ENCODE results near the gene ERMARD. TPM values are rescaled to one million over a fixed set of nuclear protein-coding genes. Genes with fewer than 3 reads are reported as not detected.
A peak's percentile ranks its signal among the peaks of the same experiment; 100 is the strongest.

Gene ERMARD
- 32.5 TPM for total RNA-seq

- intact Hi-C loops (cut with DNase I), result no loop called here
- ATAC-seq (peak; percentile 99), DNase-seq (ENCODE audit: low spot score) (peak; percentile 95)
Observed at GRCh38 chr6:169751242-169752073, at the start of gene ERMARD, which contains the start of gene DYNLT2. TSS of gene ERMARD (plus strand) at chr6:169751622. CDS start at chr6:169751658, 36 bp downstream. TSS of gene DYNLT2 (minus strand) at chr6:169751572. CDS start at chr6:169751458, 114 bp downstream.

DNA sequence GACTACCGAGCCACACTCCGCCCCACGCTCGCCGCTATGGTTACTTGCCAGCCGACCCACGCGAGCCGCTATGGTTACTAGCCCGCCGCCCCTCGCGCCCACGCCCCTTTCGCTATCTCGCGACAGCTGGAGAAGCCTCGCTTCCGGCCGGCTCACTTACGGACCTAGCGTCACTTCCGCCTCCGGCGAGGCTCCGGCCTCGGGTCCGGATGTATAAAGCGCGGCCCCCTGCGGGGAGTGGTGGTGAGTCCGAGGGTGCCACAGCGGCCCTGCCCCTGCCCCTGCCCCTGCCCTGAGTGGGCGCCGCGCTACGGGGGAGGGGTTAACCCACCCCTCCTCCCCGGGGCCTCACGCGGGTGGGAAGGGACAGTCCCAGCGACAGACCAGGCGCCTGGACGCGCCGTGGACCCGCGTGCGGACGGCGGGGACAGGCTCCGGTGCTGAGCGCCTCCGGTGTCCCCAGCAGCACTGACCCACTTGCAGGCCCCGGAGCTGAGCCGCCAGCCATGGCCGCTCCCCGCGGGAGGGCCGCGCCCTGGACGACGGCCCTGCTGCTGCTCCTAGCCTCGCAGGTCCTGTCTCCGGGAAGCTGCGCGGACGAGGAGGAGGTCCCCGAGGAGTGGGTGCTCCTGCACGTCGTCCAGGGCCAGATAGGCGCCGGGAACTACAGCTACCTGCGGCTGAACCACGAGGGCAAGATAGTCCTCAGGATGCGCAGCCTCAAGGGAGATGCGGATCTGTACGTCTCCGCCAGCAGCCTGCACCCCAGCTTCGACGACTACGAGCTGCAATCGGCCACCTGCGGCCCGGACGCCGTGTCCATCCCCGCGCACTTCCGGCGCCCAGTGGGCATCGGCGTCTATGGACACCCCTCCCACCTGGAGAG lies 49.2 kb upstream of the ERMARD start, which contains the start of the genes C6orf120 and WDR27:
TSS of gene C6orf120 (plus strand) at position 173 of the 886 bp plus-strand sequence. CDS start at position 507, 334 bp downstream.
TSS of gene WDR27 (minus strand) at position 76 of the 886 bp plus-strand sequence. CDS start 13,024 bp downstream, outside the sequence.
- ATAC-seq, result peak; percentile 99
- intact Hi-C loops (cut with DNase I), result no loop called here
- peak; percentile 98 for DNase-seq (ENCODE audit: low spot score)

DNA sequence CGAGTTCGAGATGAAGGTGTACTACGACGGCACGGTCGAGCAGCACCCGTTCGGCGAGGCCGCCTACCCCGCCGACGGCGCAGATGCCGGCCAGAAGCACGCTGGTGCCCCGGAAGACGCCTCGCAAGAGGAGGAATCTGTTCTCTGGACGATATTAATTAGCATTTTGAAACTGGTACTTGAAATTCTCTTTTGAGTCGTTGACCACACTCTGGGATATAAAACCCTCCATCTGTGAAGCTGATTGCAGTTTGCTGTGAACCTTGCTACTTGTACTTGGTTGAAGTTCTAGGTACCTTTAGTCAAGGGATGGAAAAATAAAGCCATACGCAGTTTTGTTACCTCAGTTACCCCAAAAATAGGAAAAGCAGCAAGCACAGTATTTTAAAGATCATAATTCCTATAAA lies 48.6 kb upstream of the ERMARD start:
- DNase-seq (ENCODE audit: low spot score) (no peak), ATAC-seq (no peak)
- intact Hi-C loops (cut with DNase I), result no loop called here

DNA sequence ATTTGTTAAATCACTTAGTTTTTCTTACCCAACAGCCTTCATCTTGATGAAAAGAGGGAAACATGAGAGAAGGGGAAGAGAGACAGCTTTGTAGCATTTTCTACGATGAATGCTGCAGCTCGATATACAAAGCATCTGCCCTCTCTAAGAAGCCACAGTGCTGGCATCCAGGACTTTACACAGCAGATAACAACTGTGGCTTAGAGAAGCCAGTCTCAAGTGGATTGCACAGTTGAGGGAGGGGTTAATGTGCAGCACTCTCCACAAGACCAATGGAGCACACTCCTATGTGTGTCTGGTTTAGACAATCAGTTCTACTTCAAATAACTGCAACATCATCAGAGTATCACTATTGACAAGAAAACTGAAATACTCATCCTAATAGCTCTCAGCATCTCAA lies 43.6 kb upstream of the ERMARD start:
- DNase-seq (ENCODE audit: low spot score) (no peak), ATAC-seq (no peak)
- intact Hi-C loops (cut with DNase I), result no loop called here

DNA sequence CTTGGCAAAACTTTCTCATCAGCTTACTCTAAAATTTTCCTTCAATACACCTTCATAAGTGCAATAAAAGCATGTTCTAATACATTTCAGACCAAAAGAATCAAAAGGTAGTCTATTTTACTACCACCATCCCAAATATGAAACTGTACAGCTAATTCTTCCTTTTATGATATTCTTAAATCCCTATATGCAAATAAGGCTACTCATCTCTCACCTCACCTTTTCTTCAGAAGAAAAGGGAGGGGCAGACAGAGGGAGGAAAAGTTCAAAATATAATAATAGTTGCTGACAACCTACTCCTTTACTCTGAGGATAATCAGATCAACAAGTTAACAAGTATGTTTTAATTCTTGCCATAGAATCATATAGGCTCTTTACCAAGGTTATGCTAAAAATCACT lies 42.1 kb upstream of the ERMARD start:
- intact Hi-C loops (cut with DNase I), result no loop called here
- DNase-seq (ENCODE audit: low spot score) (no peak), ATAC-seq (no peak)

- DNase-seq (ENCODE audit: low spot score), result no peak
- intact Hi-C loops (cut with DNase I), result no loop called here
- no peak for ATAC-seq
Observed at GRCh38 chr6:169710009-169710408, 41.4 kb upstream of the ERMARD start.

DNA sequence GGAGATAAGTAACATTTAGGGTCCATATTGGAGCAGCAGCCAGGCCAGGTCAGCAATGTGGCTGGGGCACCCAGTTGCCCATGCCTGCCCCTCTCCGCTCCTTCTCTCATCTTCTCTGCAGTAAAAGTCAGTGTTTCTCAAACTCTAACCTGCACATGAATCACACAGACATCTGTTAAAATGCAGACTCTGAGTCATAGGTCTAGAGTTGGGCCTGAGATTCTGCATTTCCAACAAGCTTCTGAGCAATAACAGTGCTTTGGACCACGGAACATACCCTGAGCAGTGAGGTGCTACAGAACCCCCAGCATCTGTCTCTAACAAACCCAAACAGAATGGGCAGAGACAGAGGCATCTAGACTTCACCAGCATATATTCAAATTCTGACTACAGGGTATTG lies 37.2 kb upstream of the ERMARD start:
- ATAC-seq (no peak), DNase-seq (ENCODE audit: low spot score) (no peak)
- intact Hi-C loops (cut with DNase I), result no loop called here

DNA sequence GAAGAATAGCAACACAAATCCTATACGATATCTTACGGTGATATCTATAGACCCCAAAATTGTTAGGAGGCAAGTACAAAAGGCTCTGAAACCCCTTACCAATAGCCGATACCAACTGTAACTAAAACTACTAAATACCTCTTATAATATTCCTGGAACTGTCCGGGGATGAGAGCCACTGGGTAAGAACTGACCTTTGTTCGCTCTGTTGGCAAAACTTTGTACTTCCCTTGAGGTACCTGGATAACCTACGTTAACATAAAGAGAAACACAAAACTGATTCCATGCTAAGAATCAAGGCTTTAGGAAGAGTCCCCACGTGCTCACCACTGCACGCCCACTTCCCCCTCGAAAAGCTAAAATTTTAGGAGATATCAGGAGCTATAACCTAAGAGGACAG lies 36.8 kb upstream of the ERMARD start:
- intact Hi-C loops (cut with DNase I), result no loop called here
- DNase-seq (ENCODE audit: low spot score) (no peak), ATAC-seq (no peak)

- ATAC-seq (no peak), DNase-seq (ENCODE audit: low spot score) (no peak)
- intact Hi-C loops (cut with DNase I), result no loop called here
Observed at GRCh38 chr6:169719117-169719516, 32.3 kb upstream of the ERMARD start.

GRCh38 chr6:169720207-169720855 lies 31.1 kb upstream of the ERMARD start:
- DNase-seq (ENCODE audit: low spot score) (no peak), ATAC-seq (no peak)
- intact Hi-C loops (cut with DNase I), result no loop called here

- intact Hi-C loops (cut with DNase I), result no loop called here
- no peak for DNase-seq (ENCODE audit: low spot score)
- peak; percentile 72 for ATAC-seq
Observed at GRCh38 chr6:169722362-169723199, 28.8 kb upstream of the ERMARD start.

- intact Hi-C loops (cut with DNase I), result no loop called here
- DNase-seq (ENCODE audit: low spot score), result peak; percentile 86
Observed at GRCh38 chr6:169723200-169723909, 28.1 kb upstream of the ERMARD start.

GRCh38 chr6:169723991-169724493 lies 27.4 kb upstream of the ERMARD start:
- ATAC-seq (no peak), DNase-seq (ENCODE audit: low spot score) (peak; percentile 66)
- intact Hi-C loops (cut with DNase I), result no loop called here

More at GRCh38 chr6:169723200-169723909, 28.1 kb upstream of the ERMARD start:
- peak; percentile 69 for ATAC-seq

- intact Hi-C loops (cut with DNase I), result no loop called here
- DNase-seq (ENCODE audit: low spot score) (peak; percentile 75), ATAC-seq (peak; percentile 45)
Observed at GRCh38 chr6:169724494-169725124, 26.8 kb upstream of the ERMARD start, which contains the start of gene PHF10. TSS of gene PHF10 (minus strand) at chr6:169724500. CDS start at chr6:169723931, 569 bp downstream.

GRCh38 chr6:169725125-169726048 lies 26.0 kb upstream of the ERMARD start:
- DNase-seq (ENCODE audit: low spot score), result peak; percentile 78
- intact Hi-C loops (cut with DNase I), result no loop called here
- peak; percentile 81 for ATAC-seq

- ATAC-seq, result no peak
- intact Hi-C loops (cut with DNase I), result no loop called here
- no peak for DNase-seq (ENCODE audit: low spot score)
Observed at GRCh38 chr6:169726049-169726400, 25.4 kb upstream of the ERMARD start.
